H9 (cell line): Measurements from ENCODE around the gene ABHD4. TPM values are rescaled to one million over a fixed set of nuclear protein-coding genes. Genes with fewer than 3 reads are reported as not detected.

Experiments
- DNase-seq: peaks from one replicate; pipeline ENCODE4 v3.0.0-alpha.2; 2017
- H2AFZ ChIP-seq: one replicate; pipeline ENCODE4 v1.6.1; 2013; ENCODE audit warnings: mild to moderate bottlenecking, low read length, control low read depth, moderate library complexity
- H2AK5ac ChIP-seq: 2 replicates; pipeline ENCODE4 v1.6.1; 2013; ENCODE audit warnings: low read length, control low read depth, mixed read lengths; ENCODE audit not compliant: insufficient read length
- H2BK120ac ChIP-seq: one replicate; pipeline ENCODE4 v1.6.1; 2013; ENCODE audit warnings: low read depth, mild to moderate bottlenecking, low read length, control low read depth, inconsistent platforms; ENCODE audit not compliant: poor library complexity, severe bottlenecking
- H2BK12ac ChIP-seq: 2 replicates; pipeline ENCODE4 v1.6.1; 2013; ENCODE audit warnings: low read length, control low read depth, mixed read lengths, low read depth; ENCODE audit not compliant: insufficient read length
- H2BK15ac ChIP-seq: 2 replicates; pipeline ENCODE4 v1.6.1; 2013; ENCODE audit warnings: low read depth, low read length, control low read depth
- H2BK20ac ChIP-seq: one replicate; pipeline ENCODE4 v1.6.1; 2013; ENCODE audit warnings: low read depth, mild to moderate bottlenecking, low read length, control low read depth, inconsistent platforms; ENCODE audit not compliant: poor library complexity, severe bottlenecking
- H2BK5ac ChIP-seq: 2 replicates; pipeline ENCODE4 v1.6.1; 2013; ENCODE audit warnings: low read length, control low read depth, mixed read lengths; ENCODE audit not compliant: insufficient read length
- H3K14ac ChIP-seq: 2 replicates; pipeline ENCODE4 v1.6.1; 2013; ENCODE audit warnings: low read length, control low read depth; ENCODE audit not compliant: insufficient read depth
- H3K18ac ChIP-seq: 2 replicates; pipeline ENCODE4 v1.6.1; 2013; ENCODE audit warnings: low read depth, mild to moderate bottlenecking, mixed read lengths, low read length, control low read depth; ENCODE audit not compliant: insufficient read length
- H3K23ac ChIP-seq: 2 replicates; pipeline ENCODE4 v1.6.1; 2013; ENCODE audit warnings: low read length, control low read depth, mixed read lengths, low read depth; ENCODE audit not compliant: insufficient read length
- H3K23me2 ChIP-seq: 2 replicates; pipeline ENCODE4 v1.6.1; 2013; ENCODE audit warnings: low read depth, mild to moderate bottlenecking, mixed read lengths, low read length, control low read depth; ENCODE audit not compliant: insufficient read length, poor library complexity, severe bottlenecking
- H3K27ac ChIP-seq: 2 replicates; pipeline ENCODE4 v1.5.1; 2013; ENCODE audit warnings: low read length, control low read depth, mixed read lengths, low read depth; ENCODE audit not compliant: insufficient read length
- H3K27me3 ChIP-seq: 2 replicates; pipeline ENCODE4 v1.6.1; 2013; ENCODE audit warnings: low read length, control low read depth, inconsistent platforms; ENCODE audit not compliant: insufficient read depth
- H3K4ac ChIP-seq: 2 replicates; pipeline ENCODE4 v1.6.1; 2013; ENCODE audit warnings: low read depth, mild to moderate bottlenecking, control low read depth, inconsistent platforms, low read length, moderate library complexity
- H3K4me1 ChIP-seq: 2 replicates; pipeline ENCODE4 v1.6.1; 2013; ENCODE audit warnings: low read length, control low read depth, inconsistent platforms; ENCODE audit not compliant: insufficient read depth
- H3K4me2 ChIP-seq: 2 replicates; pipeline ENCODE4 v1.6.1; 2013; ENCODE audit warnings: low read length, control low read depth, mixed read lengths; ENCODE audit not compliant: insufficient read length, insufficient read depth
- H3K56ac ChIP-seq: 2 replicates; pipeline ENCODE4 v1.6.1; 2013; ENCODE audit warnings: low read depth, mild to moderate bottlenecking, mixed read lengths, low read length, control low read depth; ENCODE audit not compliant: insufficient read length
- H3K79me1 ChIP-seq: 2 replicates; pipeline ENCODE4 v1.6.1; 2013; ENCODE audit warnings: low read depth, mild to moderate bottlenecking, moderate library complexity, low read length, control low read depth, inconsistent platforms; ENCODE audit not compliant: insufficient read depth, poor library complexity, severe bottlenecking
- H3K79me2 ChIP-seq: 2 replicates; pipeline ENCODE4 v1.6.1; 2013; ENCODE audit warnings: low read length, control low read depth, inconsistent platforms; ENCODE audit not compliant: insufficient read depth
- H3K9ac ChIP-seq: 2 replicates; pipeline ENCODE4 v1.6.1; 2013; ENCODE audit warnings: low read length, control low read depth, mixed read lengths; ENCODE audit not compliant: insufficient read length; ENCODE audit errors: extremely low read depth
- H3K9me3 ChIP-seq: one replicate; pipeline ENCODE4 v1.6.1; 2013; ENCODE audit warnings: low read depth, low read length, inconsistent platforms; ENCODE audit not compliant: control insufficient read depth
- H3T11ph ChIP-seq: one replicate; pipeline ENCODE4 v1.6.1; 2013; ENCODE audit warnings: mild to moderate bottlenecking, low read length, control low read depth, inconsistent platforms
- H4K20me1 ChIP-seq: one replicate; pipeline ENCODE4 v1.6.1; 2013; ENCODE audit not compliant: control insufficient read depth, insufficient read length, insufficient read depth
- H4K5ac ChIP-seq: 2 replicates; pipeline ENCODE4 v1.6.1; 2013; ENCODE audit warnings: low read depth, mild to moderate bottlenecking, mixed read lengths, low read length, control low read depth; ENCODE audit not compliant: insufficient read length
- H4K8ac ChIP-seq: replicated peaks from 2 replicates; pipeline ENCODE4 v1.6.1; 2013; ENCODE audit warnings: low read length, control low read depth, mixed read lengths, low read depth; ENCODE audit not compliant: insufficient read length
- H4K91ac ChIP-seq: 2 replicates; pipeline ENCODE4 v1.6.1; 2013; ENCODE audit warnings: low read depth, mild to moderate bottlenecking, moderate library complexity, mixed read lengths, low read length, control low read depth; ENCODE audit not compliant: insufficient read length
- H3K27ac Mint-ChIP-seq, 3 experiments: 2 replicates in 2 of 3; 3 replicates in 1 of 3; pipeline ENCODE4 v1.8.0; 2020 to 2021; ENCODE audit warnings: mixed read lengths in 3 of 3, mild to moderate bottlenecking in 1 of 3, moderate library complexity in 1 of 3
- H3K27me3 Mint-ChIP-seq: 2 replicates; pipeline ENCODE4 v1.8.0; 2021; ENCODE audit warnings: low read depth, mild to moderate bottlenecking, moderate library complexity, mixed read lengths
- H3K36me3 Mint-ChIP-seq, 3 experiments: 2 replicates in 2 of 3; 3 replicates in 1 of 3; pipeline ENCODE4 v1.8.0; 2020 to 2021; ENCODE audit warnings: low read depth in 3 of 3, mixed read lengths in 3 of 3; ENCODE audit not compliant: insufficient read depth in 1 of 3
- H3K4me1 Mint-ChIP-seq, 2 experiments: 2 replicates each; pipeline ENCODE4 v1.8.0; 2020; ENCODE audit warnings: mixed read lengths in 2 of 2
- H3K4me3 Mint-ChIP-seq, 2 experiments: 2 replicates in 1 of 2; 3 replicates in 1 of 2; pipeline ENCODE4 v1.8.0; 2020 to 2021; ENCODE audit warnings: mild to moderate bottlenecking in 2 of 2, mixed read lengths in 2 of 2, moderate library complexity in 1 of 2
- H3K9me3 Mint-ChIP-seq, 2 experiments: 2 replicates in 1 of 2; 3 replicates in 1 of 2; pipeline ENCODE4 v1.8.0; 2020; ENCODE audit warnings: mild to moderate bottlenecking in 2 of 2, mixed read lengths in 2 of 2, moderate library complexity in 1 of 2
- CTCF ChIP-seq: fragments of 200-600 bp; sonication (generic); conservative IDR thresholded peaks from 3 replicates; pipeline ENCODE4 v1.8.0; 2021; ENCODE audit warnings: antibody characterized with exemption, mild to moderate bottlenecking
- WGBS: extraction: QIAGEN DNeasy Blood & Tissue Kit; methylation state at CpG from one replicate; pipeline ENCODE4 v1.1.7; 2013; ENCODE audit warnings: missing lambda C conversion rate, low lambda C conversion rate, mixed read lengths; ENCODE audit not compliant: insufficient read length; ENCODE audit errors: extremely low coverage; 5-methylcytosine and 5-hydroxymethylcytosine counted together
- total RNA-seq: library from RNA; stranded (reverse); gene quantifications from 2 replicates; pipeline ENCODE4 v1.2.1, GENCODE V29; 2021

Gene ABHD4
- total RNA-seq, 1 experiment from 2014 or later: 21.8 TPM

GRCh38 chr14:22554498-22555383, 43.4 kb upstream of the ABHD4 start:
- no peak for TF ChIP-seq CTCF
- H3K27ac Mint-ChIP-seq: peak overlapping the region in 1 of 3 experiments; percentile 47; a peak in 1 of 7 replicates
- no peaks in the 10 kb centered on the region for H4K20me1 ChIP-seq
- H2AFZ ChIP-seq: no peak overlapping the region
- H3K9ac ChIP-seq: no peak overlapping the region
- no peak overlapping the region for H2BK15ac ChIP-seq
- no peak overlapping the region for H2BK12ac ChIP-seq
- H4K5ac ChIP-seq: no peak overlapping the region
- no peaks in the 10 kb centered on the region for H3K79me1 ChIP-seq
- WGBS: no CpG with 5 or more reads among the region's 15 CpGs
- no peaks in the 10 kb centered on the region for H3K79me2 ChIP-seq
- peaks cover 6% of the 10 kb centered on the region; the same call in 1 of the 2 replicates for H3K4me1 ChIP-seq
- H3K56ac ChIP-seq: no peak overlapping the region
- H3K4me3 Mint-ChIP-seq: no peak overlapping the region
- H3K14ac ChIP-seq: no peak overlapping the region
- H3K27me3 ChIP-seq: no peaks in the 10 kb centered on the region
- no peak overlapping the region for H2BK120ac ChIP-seq
- peaks cover 0 to 4% (median 0%) of the 10 kb centered on the region in 3 experiments; a peak in 1 of 7 replicates for H3K36me3 Mint-ChIP-seq
- H4K8ac ChIP-seq: no peak overlapping the region
- H3K23me2 ChIP-seq: no peaks in the 10 kb centered on the region
- no peak overlapping the region for H3T11ph ChIP-seq
- H3K27ac ChIP-seq: no peak overlapping the region
- no peaks in the 10 kb centered on the region; the same call in 1 of the 2 replicates for H3K27me3 Mint-ChIP-seq
- no peak overlapping the region for H3K4me2 ChIP-seq
- DNase-seq: no peak
- H3K23ac ChIP-seq: no peak overlapping the region
- no peak overlapping the region for H4K91ac ChIP-seq
- H3K4ac ChIP-seq: no peak overlapping the region
- H3K9me3 ChIP-seq: no peaks in the 10 kb centered on the region
- no peak overlapping the region for H2BK20ac ChIP-seq
- H3K9me3 Mint-ChIP-seq: no peaks in the 10 kb centered on the region; a peak in 1 of 5 replicates
- H3K4me1 Mint-ChIP-seq: peaks cover 48 to 52% of the 10 kb centered on the region in 2 experiments
- H2AK5ac ChIP-seq: no peak overlapping the region
- no peak overlapping the region for H3K18ac ChIP-seq
- H2BK5ac ChIP-seq: no peak overlapping the region
